Measurements from ENCODE around the gene GINS3.

The GINS3 gene

DNA sequence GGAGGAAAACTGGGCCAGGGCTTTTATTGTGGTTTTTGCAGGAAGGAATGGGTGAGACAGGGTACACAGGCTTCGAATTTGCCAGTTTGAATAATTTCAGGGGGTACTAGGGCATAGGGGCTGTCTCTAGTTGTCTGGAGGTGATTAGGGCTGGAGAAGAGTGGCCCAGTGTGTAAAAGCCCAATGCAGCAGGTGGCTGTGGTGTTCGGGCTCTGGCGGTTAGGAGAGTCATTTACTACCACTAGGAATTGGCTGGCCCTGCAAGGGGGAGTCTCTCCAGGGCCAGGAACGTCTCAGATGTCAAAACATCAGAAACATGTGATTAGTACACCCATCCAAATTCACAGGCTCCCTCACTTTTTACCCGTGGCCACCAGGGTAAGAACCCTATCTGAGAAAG lies 50.3 kb downstream of the GINS3 start:
- ChIA-PET CTCF (interaction anchor here (1.6 kb wide), 1 partner anchor 106 kb away, joined by 6 read pairs; no protein-coding TSS in a partner anchor), POLR2A (no interaction called here)
- H3K9me3 ChIP-seq (ENCODE audit: control insufficient read depth, insufficient read depth, low read depth, low read length), result no peaks in the 10 kb centered on the region
- TF ChIP-seq SP7 (tag by site-specific recombination; IDR thresholded peaks at IDR 0.05) (no peak), GLIS1 (tag by site-specific recombination; IDR thresholded peaks at IDR 0.05) (0 out of 2 replicates have a peak, but pooled peaks have one; percentile 13), SCRT2 (tag by site-specific recombination; IDR thresholded peaks at IDR 0.05) (peak; percentile 21; the same call in 1 of the 2 replicates)
- H3K27ac ChIP-seq (ENCODE audit: extremely low read depth, low read depth, low read length), result no peak overlapping the region
- no peak overlapping the region for H3K4me3 ChIP-seq (ENCODE audit: low read depth, low read length)
- H3K36me3 ChIP-seq (ENCODE audit: control insufficient read depth in 2 of 2, insufficient read depth in 1 of 2, low read length in 2 of 2), result no peaks in the 10 kb centered on the region
- no peaks in the 10 kb centered on the region for H3K4me1 ChIP-seq (ENCODE audit: control insufficient read depth, insufficient read depth, low read length)

DNA sequence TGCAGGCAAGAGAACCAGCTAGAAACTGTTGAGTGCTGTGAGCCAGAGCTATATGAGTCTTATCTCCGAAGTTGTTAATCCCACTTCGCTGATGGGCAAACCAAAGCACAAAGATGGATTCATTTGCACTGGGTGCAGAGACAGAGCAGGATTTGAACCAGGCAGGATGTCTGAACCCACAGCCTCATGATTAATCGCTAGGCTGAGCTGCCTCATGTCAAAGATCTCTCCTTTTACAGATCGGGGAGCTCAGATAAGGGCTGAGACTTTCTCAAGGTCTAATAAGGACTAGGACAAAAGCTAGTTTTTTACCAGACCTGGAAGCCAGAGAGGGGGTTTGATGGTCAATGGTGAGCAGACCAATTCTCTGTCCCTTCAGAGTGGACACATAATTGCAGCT lies 51.5 kb downstream of the GINS3 start:
- no peak for TF ChIP-seq SCRT2 (tag by site-specific recombination; IDR thresholded peaks at IDR 0.05)
- TF ChIP-seq, protein P1, sequence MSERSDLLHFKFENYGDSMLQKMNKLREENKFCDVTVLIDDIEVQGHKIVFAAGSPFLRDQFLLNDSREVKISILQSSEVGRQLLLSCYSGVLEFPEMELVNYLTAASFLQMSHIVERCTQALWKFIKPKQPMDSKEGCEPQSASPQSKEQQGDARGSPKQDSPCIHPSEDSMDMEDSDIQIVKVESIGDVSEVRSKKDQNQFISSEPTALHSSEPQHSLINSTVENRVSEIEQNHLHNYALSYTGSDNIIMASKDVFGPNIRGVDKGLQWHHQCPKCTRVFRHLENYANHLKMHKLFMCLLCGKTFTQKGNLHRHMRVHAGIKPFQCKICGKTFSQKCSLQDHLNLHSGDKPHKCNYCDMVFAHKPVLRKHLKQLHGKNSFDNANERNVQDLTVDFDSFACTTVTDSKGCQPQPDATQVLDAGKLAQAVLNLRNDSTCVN (tag by site-specific recombination; optimal IDR thresholded peaks at IDR 0.05), result no peak
- TF ChIP-seq ZNF133 (tag by site-specific recombination; IDR thresholded peaks at IDR 0.05), result no peak
- no peak for TF ChIP-seq KLF8 (tag by site-specific recombination; IDR thresholded peaks at IDR 0.05)
- TF ChIP-seq, protein P2, sequence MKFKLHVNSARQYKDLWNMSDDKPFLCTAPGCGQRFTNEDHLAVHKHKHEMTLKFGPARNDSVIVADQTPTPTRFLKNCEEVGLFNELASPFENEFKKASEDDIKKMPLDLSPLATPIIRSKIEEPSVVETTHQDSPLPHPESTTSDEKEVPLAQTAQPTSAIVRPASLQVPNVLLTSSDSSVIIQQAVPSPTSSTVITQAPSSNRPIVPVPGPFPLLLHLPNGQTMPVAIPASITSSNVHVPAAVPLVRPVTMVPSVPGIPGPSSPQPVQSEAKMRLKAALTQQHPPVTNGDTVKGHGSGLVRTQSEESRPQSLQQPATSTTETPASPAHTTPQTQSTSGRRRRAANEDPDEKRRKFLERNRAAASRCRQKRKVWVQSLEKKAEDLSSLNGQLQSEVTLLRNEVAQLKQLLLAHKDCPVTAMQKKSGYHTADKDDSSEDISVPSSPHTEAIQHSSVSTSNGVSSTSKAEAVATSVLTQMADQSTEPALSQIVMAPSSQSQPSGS (tag by site-specific recombination; IDR thresholded peaks at IDR 0.05; ENCODE audit: low read depth), result no peak
- TF ChIP-seq SETDB1 (IDR thresholded peaks at IDR 0.05; ENCODE audit: insufficient read length, low read length), result no peak
- TF ChIP-seq, protein P3, sequence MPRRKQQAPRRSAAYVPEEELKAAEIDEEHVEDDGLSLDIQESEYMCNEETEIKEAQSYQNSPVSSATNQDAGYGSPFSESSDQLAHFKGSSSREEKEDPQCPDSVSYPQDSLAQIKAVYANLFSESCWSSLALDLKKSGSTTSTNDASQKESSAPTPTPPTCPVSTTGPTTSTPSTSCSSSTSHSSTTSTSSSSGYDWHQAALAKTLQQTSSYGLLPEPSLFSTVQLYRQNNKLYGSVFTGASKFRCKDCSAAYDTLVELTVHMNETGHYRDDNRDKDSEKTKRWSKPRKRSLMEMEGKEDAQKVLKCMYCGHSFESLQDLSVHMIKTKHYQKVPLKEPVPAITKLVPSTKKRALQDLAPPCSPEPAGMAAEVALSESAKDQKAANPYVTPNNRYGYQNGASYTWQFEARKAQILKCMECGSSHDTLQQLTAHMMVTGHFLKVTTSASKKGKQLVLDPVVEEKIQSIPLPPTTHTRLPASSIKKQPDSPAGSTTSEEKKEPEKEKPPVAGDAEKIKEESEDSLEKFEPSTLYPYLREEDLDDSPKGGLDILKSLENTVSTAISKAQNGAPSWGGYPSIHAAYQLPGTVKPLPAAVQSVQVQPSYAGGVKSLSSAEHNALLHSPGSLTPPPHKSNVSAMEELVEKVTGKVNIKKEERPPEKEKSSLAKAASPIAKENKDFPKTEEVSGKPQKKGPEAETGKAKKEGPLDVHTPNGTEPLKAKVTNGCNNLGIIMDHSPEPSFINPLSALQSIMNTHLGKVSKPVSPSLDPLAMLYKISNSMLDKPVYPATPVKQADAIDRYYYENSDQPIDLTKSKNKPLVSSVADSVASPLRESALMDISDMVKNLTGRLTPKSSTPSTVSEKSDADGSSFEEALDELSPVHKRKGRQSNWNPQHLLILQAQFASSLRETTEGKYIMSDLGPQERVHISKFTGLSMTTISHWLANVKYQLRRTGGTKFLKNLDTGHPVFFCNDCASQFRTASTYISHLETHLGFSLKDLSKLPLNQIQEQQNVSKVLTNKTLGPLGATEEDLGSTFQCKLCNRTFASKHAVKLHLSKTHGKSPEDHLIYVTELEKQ (tag by site-specific recombination; IDR thresholded peaks at IDR 0.05; ENCODE audit: borderline replicate concordance), result no peak
- TF ChIP-seq ZNF549 (tag by site-specific recombination; IDR thresholded peaks at IDR 0.05), result no peak
- no peak for TF ChIP-seq ZNF785 (tag by site-specific recombination; IDR thresholded peaks at IDR 0.05)
- TF ChIP-seq GLIS2 (tag by site-specific recombination; IDR thresholded peaks at IDR 0.05), result no peak
- TF ChIP-seq ZNF239 (tag by site-specific recombination; IDR thresholded peaks at IDR 0.05), result no peak
- no peak for TF ChIP-seq ZNF777 (tag by site-specific recombination; IDR thresholded peaks at IDR 0.05; ENCODE audit: borderline replicate concordance)
- TF ChIP-seq ZNF324 (tag by site-specific recombination; IDR thresholded peaks at IDR 0.05), result no peak
- TF ChIP-seq ZNF354C (tag by site-specific recombination; IDR thresholded peaks at IDR 0.05; ENCODE audit: borderline replicate concordance, low read depth), result no peak
- no peak for TF ChIP-seq REPIN1 (tag by site-specific recombination; IDR thresholded peaks at IDR 0.05; ENCODE audit: low read depth)
- no peak for TF ChIP-seq ZNF624 (tag by site-specific recombination; IDR thresholded peaks at IDR 0.05)
- no peak for TF ChIP-seq KLF16 (tag by site-specific recombination; IDR thresholded peaks at IDR 0.05)
- no peak for TF ChIP-seq ZNF221 (tag by site-specific recombination; IDR thresholded peaks at IDR 0.05; ENCODE audit: borderline replicate concordance)
- TF ChIP-seq, protein P4, sequence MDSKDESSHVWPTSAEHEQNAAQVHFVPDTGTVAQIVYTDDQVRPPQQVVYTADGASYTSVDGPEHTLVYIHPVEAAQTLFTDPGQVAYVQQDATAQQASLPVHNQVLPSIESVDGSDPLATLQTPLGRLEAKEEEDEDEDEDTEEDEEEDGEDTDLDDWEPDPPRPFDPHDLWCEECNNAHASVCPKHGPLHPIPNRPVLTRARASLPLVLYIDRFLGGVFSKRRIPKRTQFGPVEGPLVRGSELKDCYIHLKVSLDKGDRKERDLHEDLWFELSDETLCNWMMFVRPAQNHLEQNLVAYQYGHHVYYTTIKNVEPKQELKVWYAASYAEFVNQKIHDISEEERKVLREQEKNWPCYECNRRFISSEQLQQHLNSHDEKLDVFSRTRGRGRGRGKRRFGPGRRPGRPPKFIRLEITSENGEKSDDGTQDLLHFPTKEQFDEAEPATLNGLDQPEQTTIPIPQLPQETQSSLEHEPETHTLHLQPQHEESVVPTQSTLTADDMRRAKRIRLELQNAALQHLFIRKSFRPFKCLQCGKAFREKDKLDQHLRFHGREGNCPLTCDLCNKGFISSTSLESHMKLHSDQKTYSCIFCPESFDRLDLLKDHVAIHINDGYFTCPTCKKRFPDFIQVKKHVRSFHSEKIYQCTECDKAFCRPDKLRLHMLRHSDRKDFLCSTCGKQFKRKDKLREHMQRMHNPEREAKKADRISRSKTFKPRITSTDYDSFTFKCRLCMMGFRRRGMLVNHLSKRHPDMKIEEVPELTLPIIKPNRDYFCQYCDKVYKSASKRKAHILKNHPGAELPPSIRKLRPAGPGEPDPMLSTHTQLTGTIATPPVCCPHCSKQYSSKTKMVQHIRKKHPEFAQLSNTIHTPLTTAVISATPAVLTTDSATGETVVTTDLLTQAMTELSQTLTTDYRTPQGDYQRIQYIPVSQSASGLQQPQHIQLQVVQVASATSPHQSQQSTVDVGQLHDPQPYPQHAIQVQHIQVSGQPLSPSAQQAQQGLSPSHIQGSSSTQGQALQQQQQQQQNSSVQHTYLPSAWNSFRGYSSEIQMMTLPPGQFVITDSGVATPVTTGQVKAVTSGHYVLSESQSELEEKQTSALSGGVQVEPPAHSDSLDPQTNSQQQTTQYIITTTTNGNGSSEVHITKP (tag by site-specific recombination; IDR thresholded peaks at IDR 0.05), result no peak
- TF ChIP-seq ZNF266 (tag by site-specific recombination; IDR thresholded peaks at IDR 0.05; ENCODE audit: low read depth), result no peak
- POLR2A ChIA-PET, result no interaction called here
- Histone ChIP-seq H3K4me3 (ENCODE audit: low read depth, low read length) (no peak overlapping the region), H3K27ac (ENCODE audit: extremely low read depth, low read depth, low read length) (no peak overlapping the region), H3K36me3 (ENCODE audit: control insufficient read depth in 2 of 2, insufficient read depth in 1 of 2, low read length in 2 of 2) (no peaks in the 10 kb centered on the region), H3K9me3 (ENCODE audit: control insufficient read depth, insufficient read depth, low read depth, low read length) (no peaks in the 10 kb centered on the region), H3K4me1 (ENCODE audit: control insufficient read depth, insufficient read depth, low read length) (no peaks in the 10 kb centered on the region)
- CTCF ChIA-PET, result interaction anchor here (1.1 to 1.8 kb wide), 5 partner anchors 9 to 144 kb away, joined by 3 to 6 read pairs (median 4); no protein-coding TSS in a partner anchor

Measured in HEK293 (cell line).